GM18951 (cell line): ENCODE data around the gene DCP2.

ENCODE experiments used
- POLR2A ChIP-seq: IDR thresholded peaks from 4 replicates; pipeline ENCODE4 v1.6.1; 2011; ENCODE audit warnings: mild to moderate bottlenecking; ENCODE audit not compliant: insufficient read length, insufficient read depth; ENCODE audit errors: extremely low read depth
- in situ Hi-C: fragments of 300-500 bp; cut with MboI; formaldehyde crosslinking; loops from one replicate; pipeline ENCODE4 v1.12.0; 2022; ENCODE audit warnings: low sequenced_read_pairs, mixed read lengths, inconsistent platforms; ENCODE audit not compliant: unreplicated experiment

Gene DCP2

GRCh38 chr5:113017881-113018635, 41.5 kb downstream of the DCP2 start:
- no peak for TF ChIP-seq POLR2A
- in situ Hi-C loops: loop anchor here (25.0 kb wide), 1 partner anchor 494 kb away; the partner anchor contains the start of gene YTHDC2

- in situ Hi-C loops: loop anchor here (25.0 kb wide), 1 partner anchor 492 kb away; the partner anchor contains the start of gene YTHDC2
- TF ChIP-seq POLR2A: no peak
Observed at GRCh38 chr5:113020461-113021273, 44.1 kb downstream of the DCP2 start.

- in situ Hi-C loops: loop anchor here (25.0 kb wide), 1 partner anchor 490 kb away; the partner anchor contains the start of gene YTHDC2
- TF ChIP-seq POLR2A: no peak
Observed at GRCh38 chr5:113022661-113023060, 46.1 kb downstream of the DCP2 start.

- in situ Hi-C loops: loop anchor here (25.0 kb wide), 1 partner anchor 488 kb away; the partner anchor contains the start of gene YTHDC2
- TF ChIP-seq POLR2A: no peak
Observed at GRCh38 chr5:113024076-113024697, 47.6 kb downstream of the DCP2 start.

- TF ChIP-seq POLR2A: no peak
- in situ Hi-C loops: no loop called here
Observed at GRCh38 chr5:113025596-113025995, 49.0 kb downstream of the DCP2 start.

GRCh38 chr5:113026211-113026610, 49.6 kb downstream of the DCP2 start:
- TF ChIP-seq POLR2A: no peak
- in situ Hi-C loops: no loop called here

GRCh38 chr5:113027015-113027414, 50.4 kb downstream of the DCP2 start:
- in situ Hi-C loops: no loop called here
- no peak for TF ChIP-seq POLR2A

GRCh38 chr5:113027431-113027830, 50.8 kb downstream of the DCP2 start:
- no peak for TF ChIP-seq POLR2A
- in situ Hi-C loops: no loop called here

- in situ Hi-C loops: no loop called here
- no peak for TF ChIP-seq POLR2A
Observed at GRCh38 chr5:113029614-113030013, 53.0 kb downstream of the DCP2 start.

- no peak for TF ChIP-seq POLR2A
- in situ Hi-C loops: no loop called here
Observed at GRCh38 chr5:113031104-113031503, 54.5 kb downstream of the DCP2 start.

- in situ Hi-C loops: no loop called here
- TF ChIP-seq POLR2A: no peak
Observed at GRCh38 chr5:113031557-113031956, 55.0 kb downstream of the DCP2 start.

GRCh38 chr5:113034182-113034773, 57.7 kb downstream of the DCP2 start:
- no peak for TF ChIP-seq POLR2A
- in situ Hi-C loops: no loop called here

GRCh38 chr5:113035096-113035495, 58.5 kb downstream of the DCP2 start:
- in situ Hi-C loops: no loop called here
- no peak for TF ChIP-seq POLR2A
